GM18511 (cell line): ENCODE data around the gene PTK7.

ENCODE experiments used
- ATAC-seq: cut with Tn5 transposase; IDR thresholded peaks from one replicate; pipeline ENCODE4 v1.9.1; 2021; ENCODE audit warnings: mild to moderate bottlenecking, moderate library complexity; ENCODE audit not compliant: unreplicated experiment

The PTK7 gene

GRCh38 chr6:43200541-43200940 lies 124.4 kb downstream of the PTK7 start:
- no peak for ATAC-seq

- no peak for ATAC-seq
These were observed 126.3 kb downstream of the PTK7 start for GRCh38 chr6:43202451-43202850.

- ATAC-seq = no peak
These were observed 127.1 kb downstream of the PTK7 start for GRCh38 chr6:43203029-43203717.

DNA sequence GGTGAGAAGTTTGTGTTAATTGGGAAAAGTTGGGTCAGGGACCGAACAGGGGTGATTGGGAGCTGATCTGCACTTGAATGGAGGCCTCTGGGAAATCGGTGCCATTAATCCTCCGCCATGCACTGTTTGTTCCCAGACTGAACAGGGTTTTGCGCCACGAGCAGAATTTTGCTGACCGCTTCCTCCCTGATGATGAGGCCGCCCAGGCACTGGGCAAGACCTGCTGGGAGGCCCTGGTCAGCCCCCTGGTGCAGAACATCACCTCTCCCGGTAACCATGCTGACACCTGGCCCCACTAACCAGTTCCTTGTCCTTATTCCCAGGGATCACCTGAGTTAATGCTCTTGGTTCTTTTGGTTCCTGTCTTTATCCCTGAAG lies 127.6 kb downstream of the PTK7 start:
- ATAC-seq = no peak

GRCh38 chr6:43204271-43205105 lies 128.4 kb downstream of the PTK7 start:
- ATAC-seq = no peak

GRCh38 chr6:43205849-43206248 lies 129.7 kb downstream of the PTK7 start:
- no peak for ATAC-seq

GRCh38 chr6:43207286-43207685 lies 131.2 kb downstream of the PTK7 start:
- no peak for ATAC-seq
